HG03066 (cell line): ENCODE results near the gene CCDC183.

Source experiments
- ATAC-seq: cut with Tn5 transposase; IDR thresholded peaks from one replicate; pipeline ENCODE4 v1.9.1; 2021; ENCODE audit warnings: low read depth; ENCODE audit not compliant: unreplicated experiment

The CCDC183 gene

GRCh38 chr9:136847826-136848392, 51.8 kb downstream of the CCDC183 start:
- ATAC-seq = no peak

GRCh38 chr9:136848393-136849037, 52.4 kb downstream of the CCDC183 start:
- ATAC-seq = peak; percentile 4

- ATAC-seq = peak; percentile 79
These were observed 53.2 kb downstream of the CCDC183 start, which contains the start of gene PHPT1 for GRCh38 chr9:136849038-136849959. Gene PHPT1, plus strand, starts transcription at chr9:136849409. Its CDS starts 22 bp downstream, at chr9:136849431.

- ATAC-seq = no peak
These were observed 54.1 kb downstream of the CCDC183 start for GRCh38 chr9:136849960-136850865.

- ATAC-seq = no peak
These were observed 55.0 kb downstream of the CCDC183 start for GRCh38 chr9:136850866-136851775.

GRCh38 chr9:136851941-136852663, 56.0 kb downstream of the CCDC183 start, which contains the start of gene MAMDC4:
Gene MAMDC4, plus strand, starts transcription at chr9:136852346. Its CDS starts 71 bp downstream, at chr9:136852417.
- no peak for ATAC-seq

GRCh38 chr9:136852664-136853595, 56.8 kb downstream of the CCDC183 start:
- ATAC-seq = no peak

GRCh38 chr9:136853596-136854112, 57.5 kb downstream of the CCDC183 start:
- no peak for ATAC-seq

- no peak for ATAC-seq
These were observed 58.1 kb downstream of the CCDC183 start for GRCh38 chr9:136854113-136854841.

- ATAC-seq = no peak
These were observed 58.8 kb downstream of the CCDC183 start for GRCh38 chr9:136854842-136855460.

GRCh38 chr9:136855461-136856078, 59.4 kb downstream of the CCDC183 start:
- ATAC-seq = no peak

- no peak for ATAC-seq
These were observed 59.9 kb downstream of the CCDC183 start for GRCh38 chr9:136856079-136856476.

- no peak for ATAC-seq
These were observed 60.5 kb downstream of the CCDC183 start for GRCh38 chr9:136856541-136857141.

- ATAC-seq = no peak
These were observed 61.0 kb downstream of the CCDC183 start for GRCh38 chr9:136857166-136857565.
